Psoas muscle (tissue), 8 donors: ENCODE data around the gene CDCA4. TPM values are rescaled to one million over a fixed set of nuclear protein-coding genes. Genes with fewer than 3 reads are reported as not detected.
A peak's percentile ranks its signal among the peaks of the same experiment; 100 is the strongest.

Experiments
- ATAC-seq, 4 donors: fragments of 200-7000 bp; cut with Tn5 transposase; one replicate each; pipeline ENCODE4 v1.9.1; 2020; ENCODE audit warnings: moderate library complexity in 3 of 4, mild to moderate bottlenecking in 2 of 4
- DNase-seq, 2 donors: peaks; one replicate each; pipeline ENCODE4 v3.0.0-alpha.2; 2020
- H3K27ac ChIP-seq: fragments of 200-600 bp; one replicate; pipeline ENCODE4 v1.8.0; 2022
- H3K27me3 ChIP-seq, 3 donors: fragments of 200-600 bp in 1 of 3; one replicate each; pipeline versions ENCODE4 v1.6.1 to v1.8.0; 2013 to 2022; ENCODE audit warnings: low read length in 2 of 3, mild to moderate bottlenecking in 2 of 3, moderate library complexity in 1 of 3; ENCODE audit not compliant: insufficient read depth in 3 of 3
- H3K36me3 ChIP-seq, 2 donors: fragments of 200-600 bp in 1 of 2; one replicate each; pipeline versions ENCODE4 v1.6.1 to v1.8.0; 2013 to 2022; ENCODE audit warnings: low read depth in 1 of 2, mild to moderate bottlenecking in 1 of 2, moderate library complexity in 1 of 2; ENCODE audit not compliant: insufficient read depth in 1 of 2
- H3K4me1 ChIP-seq: fragments of 200-600 bp; one replicate; pipeline ENCODE4 v1.8.0; 2022
- H3K4me3 ChIP-seq: fragments of 200-600 bp; one replicate; pipeline ENCODE4 v1.8.0; 2022; ENCODE audit warnings: mild to moderate bottlenecking
- H3K9me3 ChIP-seq: fragments of 200-600 bp; one replicate; pipeline ENCODE4 v1.8.0; 2022
- WGBS, 3 donors: extraction: QIAGEN DNeasy Blood & Tissue Kit; methylation state at CpG; one replicate each; pipeline versions ENCODE4 v1.1.6 to v1.1.7; 2013; 5-methylcytosine and 5-hydroxymethylcytosine counted together
- intact Hi-C, 2 donors: fragments of 100-400 bp; cut with DNase I; formaldehyde crosslinking; loops; one replicate each; pipeline versions ENCODE4 v1.11.0 to v1.14.2; 2022
- long read RNA-seq, 2 donors: library from polyadenylated mRNA; unstranded; transcript quantifications; one replicate each; pipeline ENCODE4 v2.0.0, GENCODE V29; 2021
- polyA plus RNA-seq, 3 donors: library from polyadenylated mRNA; stranded (reverse); fragments of 200-250 nt; gene quantifications; one replicate each; pipeline ENCODE4 v1.2.3, GENCODE V29; 2013
- total RNA-seq, 4 donors: library from RNA; stranded (reverse); fragmentation: NEBNext Ultra II Directional in 2 of 4; extraction: Animal tissue kit (Norgen Biotek cat#: 25700) in 2 of 4; gene quantifications; one replicate each; pipeline versions ENCODE4 v1.2.1 to v1.2.4, GENCODE V29; 2021 to 2023
- TF ChIP-seq, protein P1 (sequence below): fragments of 200-600 bp; IDR thresholded peaks from one replicate; pipeline ENCODE4 v1.8.0; 2022; ENCODE audit warnings: antibody characterized with exemption
- donor health status: healthy with polysubstance abuse.
- donor health status: DM: no; HTN: no; CAD: no; lungs with moderate emphysema.
- donor health status: Bipolar disorder and iron deficiency.
- donor health status: healthy.
- donor health status: DM: yes; HTN: yes; CAD: no.
- donor health status: DM: no; HTN: no; CAD: no.
- donor health status: DM: no; HTN: no; CAD: no.
- donor health status: DM: yes; HTN: yes; CAD: no.

The CDCA4 gene
- total RNA-seq (1 to 10 TPM in 2 of 4 donors, under 1 TPM in 2; 0.79 to 1.8 (median 1.1) TPM), polyA plus RNA-seq (1 to 10 TPM; 1.3 to 3.3 (median 2.1) TPM)
- long read RNA-seq, donor 1, partial matches to known transcripts: 0 of 4 reads
- long read RNA-seq, donor 1, other reads (novel, unspliced or antisense): 0 of 4 reads
- long read RNA-seq, donor 2, partial matches to known transcripts: 0 of 2 reads
- long read RNA-seq, donor 2, other reads (novel, unspliced or antisense): 0 of 2 reads

DNA sequence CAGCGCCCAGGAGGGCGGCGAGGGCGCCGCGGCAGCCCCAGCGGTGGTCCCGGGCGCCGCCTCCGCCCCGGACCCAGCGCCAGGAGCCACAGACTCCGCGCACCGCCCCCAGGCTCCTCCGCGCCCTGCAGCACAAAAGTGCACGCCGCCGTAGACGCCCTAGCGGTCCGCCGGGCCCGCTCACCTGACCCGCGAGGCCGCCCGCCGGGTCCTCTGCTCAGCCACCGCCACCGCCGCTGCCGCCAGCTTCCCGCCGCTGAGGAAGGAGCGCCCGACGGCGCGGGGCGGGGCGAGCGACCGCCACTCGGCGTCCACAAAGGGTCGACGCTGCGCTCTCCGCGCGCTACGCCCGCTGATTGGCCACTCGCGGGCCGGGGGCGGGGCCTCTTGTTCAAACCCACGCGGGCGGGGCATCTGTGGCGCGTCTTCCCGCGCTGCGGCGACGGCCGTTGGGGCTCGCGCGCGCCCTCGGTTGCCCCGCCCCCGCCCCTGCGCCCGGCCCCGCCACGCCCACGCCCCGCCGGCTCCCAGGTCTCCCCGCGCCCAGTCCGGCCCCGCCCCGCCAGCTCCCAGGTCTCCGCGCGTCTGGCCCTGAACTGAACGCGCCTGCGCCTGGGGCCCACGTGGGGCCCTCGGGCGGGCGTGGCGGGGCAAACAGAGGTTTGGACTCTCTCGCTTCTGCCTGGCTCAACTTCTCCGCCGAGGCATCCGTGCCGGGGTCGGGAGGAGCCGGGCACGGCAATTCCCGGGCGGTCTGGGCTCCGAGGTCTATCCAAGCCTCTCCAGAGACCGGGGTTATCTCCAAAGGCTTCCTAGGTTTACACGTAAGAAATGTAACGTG, at the start of gene CDCA4:
TSS of gene CDCA4 (minus strand) at position 269 of the 841 bp plus-strand sequence. CDS start 9,154 bp downstream, outside the sequence.
- 0 to 1% (median 1%) methylated on average over 62 to 115 of the region's 115 CpGs for WGBS, 3 donors
- TF ChIP-seq, protein P1, sequence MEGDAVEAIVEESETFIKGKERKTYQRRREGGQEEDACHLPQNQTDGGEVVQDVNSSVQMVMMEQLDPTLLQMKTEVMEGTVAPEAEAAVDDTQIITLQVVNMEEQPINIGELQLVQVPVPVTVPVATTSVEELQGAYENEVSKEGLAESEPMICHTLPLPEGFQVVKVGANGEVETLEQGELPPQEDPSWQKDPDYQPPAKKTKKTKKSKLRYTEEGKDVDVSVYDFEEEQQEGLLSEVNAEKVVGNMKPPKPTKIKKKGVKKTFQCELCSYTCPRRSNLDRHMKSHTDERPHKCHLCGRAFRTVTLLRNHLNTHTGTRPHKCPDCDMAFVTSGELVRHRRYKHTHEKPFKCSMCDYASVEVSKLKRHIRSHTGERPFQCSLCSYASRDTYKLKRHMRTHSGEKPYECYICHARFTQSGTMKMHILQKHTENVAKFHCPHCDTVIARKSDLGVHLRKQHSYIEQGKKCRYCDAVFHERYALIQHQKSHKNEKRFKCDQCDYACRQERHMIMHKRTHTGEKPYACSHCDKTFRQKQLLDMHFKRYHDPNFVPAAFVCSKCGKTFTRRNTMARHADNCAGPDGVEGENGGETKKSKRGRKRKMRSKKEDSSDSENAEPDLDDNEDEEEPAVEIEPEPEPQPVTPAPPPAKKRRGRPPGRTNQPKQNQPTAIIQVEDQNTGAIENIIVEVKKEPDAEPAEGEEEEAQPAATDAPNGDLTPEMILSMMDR: no peak
- intact Hi-C loops: loop anchor here (2.0 to 5.0 kb wide), 2 partner anchors 34 to 40 kb away; partner anchors contain the start of gene CLBA1 (in 1 of the 2)

DNA sequence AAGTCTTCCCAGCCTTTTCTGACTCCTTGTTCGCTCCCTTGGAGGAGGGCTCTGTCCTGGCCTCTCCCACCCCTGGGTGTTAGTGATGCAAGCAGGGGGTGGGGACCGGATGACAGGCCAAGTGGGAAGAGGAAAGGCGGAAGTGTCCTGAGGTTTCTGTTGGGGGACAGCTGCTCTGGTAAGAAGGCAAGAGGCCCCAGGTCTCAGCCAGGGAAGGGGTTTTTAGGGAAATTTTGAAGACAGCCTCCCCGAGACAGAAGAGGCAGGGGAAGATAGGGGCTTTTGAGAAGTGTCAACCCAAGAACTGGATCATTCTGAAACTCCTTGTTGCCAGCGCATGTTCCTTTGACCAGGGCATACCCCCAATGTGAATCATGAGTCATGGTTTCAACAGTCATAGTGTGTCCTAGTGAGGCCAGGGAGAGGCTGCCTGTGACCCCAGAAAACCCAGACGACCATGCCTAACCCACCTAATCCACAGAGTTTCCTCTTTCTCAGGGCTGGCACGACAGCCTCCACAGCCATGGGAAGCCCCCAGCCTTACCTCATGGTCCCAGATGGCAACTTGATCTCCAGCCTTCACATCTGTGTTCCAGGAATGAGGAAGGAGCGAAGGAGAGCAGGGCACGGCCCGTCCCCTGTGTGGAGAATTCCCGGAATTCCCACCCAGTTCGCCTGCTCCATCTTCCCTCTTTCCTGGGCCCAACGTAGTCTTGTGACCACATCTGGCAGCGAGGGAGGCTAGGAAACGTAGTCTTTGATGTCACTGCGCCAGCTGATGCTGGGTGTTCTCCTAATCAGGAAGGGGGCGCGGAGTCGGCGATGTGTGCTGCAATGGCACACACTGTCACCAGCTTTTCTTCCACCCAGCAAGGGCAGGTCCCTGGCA, 49.2 kb upstream of the CDCA4 start:
- H3K27ac ChIP-seq: no peak overlapping the region
- no peaks in the 10 kb centered on the region for H3K4me1 ChIP-seq
- WGBS, 3 donors: 46 to 58% (median 48%) methylated on average over 20 of the region's 20 CpGs
- intact Hi-C loops: no loop called here
- no peaks in the 10 kb centered on the region for H3K9me3 ChIP-seq
- H3K4me3 ChIP-seq: no peak overlapping the region
- H3K36me3 ChIP-seq: no peaks in the 10 kb centered on the region
- DNase-seq (peak in 1 of 2 donors; percentile 61), ATAC-seq (peak in 2 of 4 donors; percentile 22 to 36)
- peaks cover 0 to 19% (median 5%) of the 10 kb centered on the region in 3 donors for H3K27me3 ChIP-seq
- TF ChIP-seq, protein P1: no peak

More for the DNA sequence above, at the start of gene CDCA4:
- peak; percentile 97 to 98 (median 98) for ATAC-seq
- DNase-seq: peak; percentile 98
- no peaks in the 10 kb centered on the region for H3K27me3 ChIP-seq
- no peaks in the 10 kb centered on the region for H3K36me3 ChIP-seq
- no peaks in the 10 kb centered on the region for H3K9me3 ChIP-seq
- peak within 1 kb of the TSS; percentile 83 for H3K4me3 ChIP-seq
- peaks cover 8% of the 10 kb centered on the region for H3K4me1 ChIP-seq
- peak within 1 kb of the TSS; percentile 77 for H3K27ac ChIP-seq

DNA sequence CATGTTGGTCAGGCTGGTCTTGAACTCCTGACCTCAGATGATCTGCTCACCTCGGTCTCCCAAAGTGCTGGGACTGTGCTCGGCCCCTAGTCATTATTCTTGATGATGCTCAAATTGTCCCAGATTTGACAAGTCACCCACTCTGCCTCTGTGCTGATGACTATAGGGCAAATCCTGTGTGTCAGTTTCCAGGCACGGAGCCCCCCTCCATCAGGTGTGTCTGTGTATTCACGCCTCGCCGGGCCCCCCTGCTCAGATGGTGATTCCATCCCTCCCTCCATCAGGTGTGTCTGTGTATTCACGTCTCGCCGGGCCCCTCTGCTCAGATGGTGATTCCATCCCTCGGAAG, 48.6 kb upstream of the CDCA4 start:
- no peaks in the 10 kb centered on the region for H3K4me1 ChIP-seq
- no peak for DNase-seq
- intact Hi-C loops: no loop called here
- no peak for ATAC-seq
- no peaks in the 10 kb centered on the region for H3K9me3 ChIP-seq
- TF ChIP-seq, protein P1: no peak
- 86 to 91% (median 87%) methylated on average over 10 of the region's 10 CpGs for WGBS, 3 donors
- H3K27me3 ChIP-seq: peaks cover 0 to 17% (median 5%) of the 10 kb centered on the region in 3 donors
- H3K27ac ChIP-seq: no peak overlapping the region
- no peak overlapping the region for H3K4me3 ChIP-seq
- H3K36me3 ChIP-seq: no peaks in the 10 kb centered on the region

DNA sequence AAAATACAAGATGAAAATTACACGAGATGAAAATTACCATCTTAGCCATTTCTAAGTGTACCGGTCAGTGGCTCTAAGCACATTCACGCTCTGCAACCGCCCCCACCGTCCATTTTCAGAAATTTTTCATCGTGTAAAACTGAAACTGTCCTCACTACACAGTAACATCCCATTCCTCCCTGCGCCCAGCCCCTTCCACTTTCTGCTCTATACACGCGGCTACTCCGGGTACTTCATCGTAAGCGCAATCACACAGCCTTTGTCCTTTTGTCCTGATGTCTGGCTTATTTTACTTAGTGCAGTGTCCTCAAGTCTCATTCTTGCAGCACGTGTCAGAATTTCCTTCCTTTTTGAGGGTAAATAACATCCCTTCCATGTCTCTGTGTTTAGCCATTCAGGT, 47.9 kb upstream of the CDCA4 start:
- no peak for DNase-seq
- 74 to 77% (median 75%) methylated on average over 13 of the region's 13 CpGs for WGBS, 3 donors

More for the DNA sequence above, 47.9 kb upstream of the CDCA4 start:
- H3K4me1 ChIP-seq: no peaks in the 10 kb centered on the region
- ATAC-seq: no peak
- no peak overlapping the region for H3K27ac ChIP-seq
- no peak overlapping the region for H3K4me3 ChIP-seq
- TF ChIP-seq, protein P1: no peak
- peaks cover 0 to 10% (median 5%) of the 10 kb centered on the region in 3 donors for H3K27me3 ChIP-seq
- H3K9me3 ChIP-seq: no peaks in the 10 kb centered on the region
- H3K36me3 ChIP-seq: no peaks in the 10 kb centered on the region
- intact Hi-C loops: no loop called here
